Central memory CD8-positive, alpha-beta T cell (primary cell): ENCODE data around the gene FAT1.
"Not testable (repeated sequence)": the region's sequence is repeated elsewhere in the genome, so short reads cannot be mapped to it uniquely, and the experiment has no call there.

Experiments used
- ATAC-seq: fragments of 150-1000 bp; cut with Tn5 transposase; replicated peaks from 2 replicates; pipeline ENCODE4 v1.10.0; 2022; ENCODE audit warnings: mild to moderate bottlenecking, moderate FRiP score, moderate number of reproducible peaks; ENCODE audit not compliant: poor library complexity, severe bottlenecking; ENCODE audit errors: extremely low read depth
- DNase-seq, 2 donors: peaks; one replicate each; pipeline ENCODE4 v3.0.0; 2021; ENCODE audit warnings: low spot score in 2 of 2
- H3K27ac Mint-ChIP-seq: one replicate; pipeline ENCODE4 v1.8.0; 2022; ENCODE audit warnings: low read depth, mild to moderate bottlenecking, moderate library complexity, mixed read lengths
- H3K27me3 Mint-ChIP-seq: one replicate; pipeline ENCODE4 v1.8.0; 2022; ENCODE audit warnings: mixed read lengths
- H3K36me3 Mint-ChIP-seq: one replicate; pipeline ENCODE4 v1.8.0; 2022; ENCODE audit warnings: mild to moderate bottlenecking, moderate library complexity, mixed read lengths; ENCODE audit not compliant: insufficient read depth
- H3K4me1 Mint-ChIP-seq: one replicate; pipeline ENCODE4 v1.8.0; 2022; ENCODE audit warnings: mixed read lengths
- H3K4me3 Mint-ChIP-seq: one replicate; pipeline ENCODE4 v1.8.0; 2022; ENCODE audit warnings: mild to moderate bottlenecking, moderate library complexity, mixed read lengths
- H3K9me3 Mint-ChIP-seq: one replicate; pipeline ENCODE4 v1.8.0; 2022; ENCODE audit warnings: mixed read lengths

FAT1 gene

GRCh38 chr4:186684220-186684619 is 39.4 kb downstream of the FAT1 start:
- Mint-ChIP-seq H3K27ac (no peak overlapping the region), H3K36me3 (no peaks in the 10 kb centered on the region), H3K4me3 (no peak overlapping the region), H3K9me3 (peaks cover 10% of the 10 kb centered on the region), H3K27me3 (no peaks in the 10 kb centered on the region), H3K4me1 (no peaks in the 10 kb centered on the region)
- DNase-seq, result no peak
- ATAC-seq, result no peak

- Mint-ChIP-seq H3K27ac (no peak overlapping the region), H3K9me3 (peaks cover 10% of the 10 kb centered on the region), H3K4me3 (no peak overlapping the region), H3K36me3 (no peaks in the 10 kb centered on the region), H3K4me1 (no peaks in the 10 kb centered on the region), H3K27me3 (no peaks in the 10 kb centered on the region)
- ATAC-seq, result no peak
- no peak for DNase-seq
Measured at GRCh38 chr4:186680641-186681040, 43.0 kb downstream of the FAT1 start.

GRCh38 chr4:186676531-186677161 is 47.0 kb downstream of the FAT1 start:
- Mint-ChIP-seq H3K4me1 (no peaks in the 10 kb centered on the region), H3K9me3 (no peaks in the 10 kb centered on the region), H3K27me3 (no peaks in the 10 kb centered on the region), H3K36me3 (no peaks in the 10 kb centered on the region), H3K27ac (no peak overlapping the region), H3K4me3 (no peak overlapping the region)
- no peak for ATAC-seq
- no peak for DNase-seq

GRCh38 chr4:186669735-186670134 is 53.9 kb downstream of the FAT1 start:
- no peak for DNase-seq
- H3K4me1 Mint-ChIP-seq, result no peaks in the 10 kb centered on the region

GRCh38 chr4:186669159-186669731 is 54.4 kb downstream of the FAT1 start:
- H3K27me3 Mint-ChIP-seq, result no peaks in the 10 kb centered on the region
- no peaks in the 10 kb centered on the region for H3K36me3 Mint-ChIP-seq
- H3K4me1 Mint-ChIP-seq, result no peaks in the 10 kb centered on the region
- H3K4me3 Mint-ChIP-seq, result no peak overlapping the region
- no peak for ATAC-seq
- DNase-seq, result no peak
- no peak overlapping the region for H3K27ac Mint-ChIP-seq
- H3K9me3 Mint-ChIP-seq, result no peaks in the 10 kb centered on the region

More at GRCh38 chr4:186669735-186670134, 53.9 kb downstream of the FAT1 start:
- no peak overlapping the region for H3K27ac Mint-ChIP-seq
- H3K4me3 Mint-ChIP-seq, result no peak overlapping the region
- no peak for ATAC-seq
- no peaks in the 10 kb centered on the region for H3K36me3 Mint-ChIP-seq
- H3K27me3 Mint-ChIP-seq, result no peaks in the 10 kb centered on the region
- H3K9me3 Mint-ChIP-seq, result no peaks in the 10 kb centered on the region

- Mint-ChIP-seq H3K27ac (no peak overlapping the region), H3K9me3 (no peaks in the 10 kb centered on the region), H3K4me3 (no peak overlapping the region), H3K36me3 (no peaks in the 10 kb centered on the region), H3K27me3 (no peaks in the 10 kb centered on the region), H3K4me1 (no peaks in the 10 kb centered on the region)
- DNase-seq, result no peak
- ATAC-seq, result no peak
Measured at GRCh38 chr4:186666750-186667149, 56.9 kb downstream of the FAT1 start.

GRCh38 chr4:186666252-186666651 is 57.4 kb downstream of the FAT1 start:
- Mint-ChIP-seq H3K4me1 (no peaks in the 10 kb centered on the region), H3K27ac (no peak overlapping the region), H3K4me3 (no peak overlapping the region), H3K27me3 (no peaks in the 10 kb centered on the region), H3K36me3 (no peaks in the 10 kb centered on the region), H3K9me3 (no peaks in the 10 kb centered on the region)
- ATAC-seq, result no peak
- no peak for DNase-seq

- no peaks in the 10 kb centered on the region for H3K9me3 Mint-ChIP-seq
- no peaks in the 10 kb centered on the region for H3K4me1 Mint-ChIP-seq
- DNase-seq (no peak), ATAC-seq (no peak)
- H3K36me3 Mint-ChIP-seq, result no peaks in the 10 kb centered on the region
- no peak overlapping the region for H3K27ac Mint-ChIP-seq
- H3K4me3 Mint-ChIP-seq, result no peak overlapping the region
- no peaks in the 10 kb centered on the region for H3K27me3 Mint-ChIP-seq
Measured at GRCh38 chr4:186660403-186660802, 63.3 kb downstream of the FAT1 start.

GRCh38 chr4:186659935-186660334 is 63.7 kb downstream of the FAT1 start:
- H3K9me3 Mint-ChIP-seq, result no peaks in the 10 kb centered on the region
- H3K4me1 Mint-ChIP-seq, result no peaks in the 10 kb centered on the region
- H3K36me3 Mint-ChIP-seq, result no peaks in the 10 kb centered on the region
- H3K27me3 Mint-ChIP-seq, result no peaks in the 10 kb centered on the region
- H3K4me3 Mint-ChIP-seq, result no peak overlapping the region
- H3K27ac Mint-ChIP-seq, result no peak overlapping the region
- ATAC-seq (no peak), DNase-seq (no peak)

- not testable (repeated sequence) for H3K9me3 Mint-ChIP-seq, H3K27me3 Mint-ChIP-seq
Measured at GRCh38 chr4:186659456-186659855, 64.2 kb downstream of the FAT1 start.

GRCh38 chr4:186658657-186659056 is 65.0 kb downstream of the FAT1 start:
- H3K27ac Mint-ChIP-seq, result no peak overlapping the region
- no peaks in the 10 kb centered on the region for H3K27me3 Mint-ChIP-seq
- ATAC-seq (no peak), DNase-seq (no peak)
- no peaks in the 10 kb centered on the region for H3K36me3 Mint-ChIP-seq
- no peak overlapping the region for H3K4me3 Mint-ChIP-seq
- no peaks in the 10 kb centered on the region for H3K4me1 Mint-ChIP-seq
- no peaks in the 10 kb centered on the region for H3K9me3 Mint-ChIP-seq

More at GRCh38 chr4:186659456-186659855, 64.2 kb downstream of the FAT1 start:
- not testable (repeated sequence) for H3K36me3 Mint-ChIP-seq, ATAC-seq, H3K4me1 Mint-ChIP-seq, H3K4me3 Mint-ChIP-seq, H3K27ac Mint-ChIP-seq, DNase-seq

GRCh38 chr4:186657764-186658163 is 65.9 kb downstream of the FAT1 start:
- DNase-seq, result no peak
- Mint-ChIP-seq H3K27me3 (no peaks in the 10 kb centered on the region), H3K4me1 (no peaks in the 10 kb centered on the region), H3K9me3 (no peaks in the 10 kb centered on the region), H3K27ac (no peak overlapping the region), H3K36me3 (no peaks in the 10 kb centered on the region), H3K4me3 (no peak overlapping the region)
- ATAC-seq, result no peak

- Mint-ChIP-seq H3K36me3 (no peaks in the 10 kb centered on the region), H3K27ac (no peak overlapping the region), H3K27me3 (no peaks in the 10 kb centered on the region), H3K9me3 (no peaks in the 10 kb centered on the region), H3K4me1 (no peaks in the 10 kb centered on the region), H3K4me3 (no peak overlapping the region)
- no peak for DNase-seq
- no peak for ATAC-seq
Measured at GRCh38 chr4:186653969-186654368, 69.7 kb downstream of the FAT1 start.
